GM12878 (cell line): ENCODE data around the gene USP2. TPM values are rescaled to one million over a fixed set of nuclear protein-coding genes. Genes with fewer than 3 reads are reported as not detected.

Experiments
- ATAC-seq: fragments of 200-7000 bp; cut with Tn5 transposase; 3 replicates; pipeline ENCODE4 v1.9.1; 2020; ENCODE audit warnings: mild to moderate bottlenecking, moderate library complexity
- BruUV-seq: library from RNA; stranded (reverse); fragments of 400-500 nt; replicated peaks from 2 replicates; lab custom pipeline; 2021; lab: Mats Ljungman, UMichigan
- CTCF ChIA-PET: fragments of 300-600 bp; sonication (Branson Sonifier 250); formaldehyde crosslinking; extraction: SDS; loops from one replicate; lab custom pipeline; 2021; ENCODE audit warnings: inconsistent platforms; lab: Yijun Ruan, JAX
- POLR2A ChIA-PET: fragments of 350-600 bp; formaldehyde crosslinking; extraction: SDS; loops from one replicate; lab custom pipeline; 2021; ENCODE audit warnings: inconsistent platforms; lab: Charles Lee
- RAD21 ChIA-PET: fragments of 300-600 bp; sonication (Branson Sonifier 250); formaldehyde crosslinking; loops from one replicate; lab custom pipeline; 2023; ENCODE audit warnings: antibody characterized with exemption; ENCODE audit not compliant: unreplicated experiment; lab: Charles Lee
- SMC1A ChIA-PET: fragments of 300-600 bp; sonication (Branson Sonifier 250); formaldehyde crosslinking; loops from one replicate; lab custom pipeline; 2023; ENCODE audit not compliant: unreplicated experiment, uncharacterized antibody; lab: Charles Lee
- DNase-seq: peaks from one replicate; pipeline ENCODE4 v3.0.0-alpha.2; 2011; ENCODE audit warnings: low read depth, low spot score
- FAIRE-seq: peaks from 3 replicates; lab custom pipeline; 2011; peaks lifted over from hg19 to GRCh38; lab: Jason Lieb, UNC
- H2AFZ ChIP-seq: 2 replicates; pipeline ENCODE4 v1.6.0; 2011; ENCODE audit warnings: low read depth, low read length, control low read depth; ENCODE audit not compliant: control insufficient read depth
- H3K27ac ChIP-seq: 2 replicates; pipeline ENCODE4 v1.5.1; 2011; ENCODE audit warnings: control low read depth; ENCODE audit not compliant: control insufficient read depth, insufficient read depth
- H3K27me3 ChIP-seq, 2 experiments: replicated peaks in 1 of 2; 2 replicates each; pipeline versions ENCODE4 v1.6.0 to v1.6.1; 2011; ENCODE audit warnings: low read length in 1 of 2; ENCODE audit not compliant: control insufficient read depth in 2 of 2, insufficient read depth in 2 of 2
- H3K36me3 ChIP-seq, 2 experiments: 2 replicates each; pipeline ENCODE4 v1.5.1; 2011; ENCODE audit warnings: low read length in 1 of 2; ENCODE audit not compliant: control insufficient read depth in 2 of 2, insufficient read depth in 2 of 2
- H3K4me1 ChIP-seq: 2 replicates; pipeline ENCODE4 v1.6.1; 2011; ENCODE audit warnings: mild to moderate bottlenecking, low read length, moderate library complexity, mixed read lengths; ENCODE audit not compliant: control insufficient read depth, insufficient read depth
- H3K4me2 ChIP-seq: 2 replicates; pipeline ENCODE4 v1.6.0; 2011; ENCODE audit warnings: control low read depth; ENCODE audit not compliant: control insufficient read depth, insufficient read depth
- H3K4me3 ChIP-seq: fragments of 200-600 bp; sonication (generic); 2 replicates; pipeline ENCODE4 v1.5.1; 2016
- H3K79me2 ChIP-seq: 2 replicates; pipeline ENCODE4 v1.6.0; 2011; ENCODE audit warnings: low read length; ENCODE audit not compliant: control insufficient read depth, insufficient read depth
- H3K9ac ChIP-seq: 2 replicates; pipeline ENCODE4 v1.8.0; 2011; ENCODE audit warnings: low read length, control low read depth, mixed read lengths; ENCODE audit not compliant: control insufficient read depth, insufficient read depth
- H3K9me3 ChIP-seq: replicated peaks from 3 replicates; pipeline ENCODE4 v1.5.1; 2011; ENCODE audit warnings: mild to moderate bottlenecking, low read length; ENCODE audit not compliant: control insufficient read depth, insufficient read depth
- H4K20me1 ChIP-seq: 2 replicates; pipeline ENCODE4 v1.6.0; 2011; ENCODE audit not compliant: control insufficient read depth, insufficient read depth
- DPF2 ChIP-seq: fragments of 450-650 bp; IDR thresholded peaks from 2 replicates; pipeline ENCODE4 v1.6.1; 2017; ENCODE audit warnings: mild to moderate bottlenecking
- SIN3A ChIP-seq: IDR thresholded peaks from 2 replicates; pipeline ENCODE4 v1.6.1; 2012; ENCODE audit warnings: low read depth, low read length, improper control_type of control experiment
- ZNF687 ChIP-seq: fragments of 450-650 bp; IDR thresholded peaks from 2 replicates; pipeline ENCODE4 v1.6.1; 2017; ENCODE audit warnings: mild to moderate bottlenecking, moderate library complexity
- in situ Hi-C: fragments of 300-500 bp; cut with MboI; formaldehyde crosslinking; loops from 9 replicates; pipeline ENCODE4 v1.14.3; 2018; ENCODE audit warnings: mixed read lengths
- intact Hi-C: fragments of 100-400 bp; cut with micrococcal nuclease; formaldehyde crosslinking; loops from one replicate; pipeline ENCODE4 v1.14.2; 2022; ENCODE audit not compliant: unreplicated experiment
- polyA plus RNA-seq, 11 experiments: library from polyadenylated mRNA; depleted of rRNA in 4 of 11; unstranded in 6 of 11; stranded (reverse) in 5 of 11; fragments of >200 nt; fragmentation: Nextera tagmentation in 4 of 11; fragmentation: Illumina TruSeq in 1 of 11; extraction: Ambion mirVana in 4 of 11; extraction: Trizol in 1 of 11; gene quantifications; 1 replicate in 1 of 11; 2 replicates in 10 of 11; pipeline versions ENCODE4 v1.2.1 to v1.2.3, GENCODE V29; 2011 to 2016; ENCODE audit warnings: inconsistent platforms in 2 of 11, missing spikeins in 2 of 11, low read depth in 1 of 11
- total RNA-seq, 4 experiments: library from RNA; depleted of rRNA in 3 of 4; stranded (reverse); fragments of >200 nt in 3 of 4; fragmentation: Illumina TruSeq in 1 of 4; extraction: Trizol in 1 of 4; gene quantifications; 2 replicates each; pipeline versions ENCODE4 v1.2.1 to v1.2.3, GENCODE V29; 2013 to 2021

Gene USP2
- total and polyA plus RNA-seq, 10 of the 15 experiments (the other 5 are each of a cell fraction or from before 2014, with no cell fraction given) = 0.03 to 0.13 (median 0.06) TPM; not detected in 4

- ChIA-PET SMC1A (no interaction called here), POLR2A (interaction anchor here (0.8 to 1.1 kb wide), 2 partner anchors 9 to 10 kb away, joined by 3 to 4 read pairs; partner anchors contain the start of gene THY1), CTCF (interaction anchor here (0.7 to 1.3 kb wide), 4 partner anchors 8 to 693 kb away, joined by 3 to 4 read pairs (median 3); partner anchors contain the start of gene THY1), RAD21 (interaction anchor here (1.5 kb wide), 1 partner anchor 60 kb away, joined by 4 read pairs; no protein-coding TSS in a partner anchor)
- Histone ChIP-seq H4K20me1 (no peaks in the 10 kb centered on the region), H3K4me2 (no peak overlapping the region), H3K9me3 (peaks cover 2% of the 10 kb centered on the region; the same call in 1 of the 3 replicates), H3K36me3 (no peaks in the 10 kb centered on the region), H3K9ac (no peak overlapping the region), H3K27me3 (no peaks in the 10 kb centered on the region), H3K4me1 (no peaks in the 10 kb centered on the region), H3K4me3 (no peak overlapping the region), H3K79me2 (no peaks in the 10 kb centered on the region), H2AFZ (no peak overlapping the region), H3K27ac (no peak overlapping the region)
- TF ChIP-seq SIN3A = no peak
- TF ChIP-seq DPF2 = no peak
- no peak for TF ChIP-seq ZNF687
- FAIRE-seq (no peak), DNase-seq (no peak), ATAC-seq (no peak)
- in situ Hi-C loops = no loop called here
- intact Hi-C loops = no loop called here
- BruUV-seq = no TSS peak
Measured at GRCh38 chr11:119414734-119415133, 33.2 kb upstream of the USP2 start.
